PC-3 (cell line): ENCODE data around the gene SUGP1. TPM values are rescaled to one million over a fixed set of nuclear protein-coding genes. Genes with fewer than 3 reads are reported as not detected.

Experiments
- ATAC-seq: fragments of 200-7000 bp; cut with Tn5 transposase; 2 replicates; pipeline ENCODE4 v1.9.1; 2020; ENCODE audit warnings: mild to moderate bottlenecking, moderate library complexity
- BruUV-seq: library from RNA; stranded (reverse); fragments of 400-500 nt; replicated peaks from 2 replicates; lab custom pipeline; 2021; lab: Mats Ljungman, UMichigan
- CTCF ChIA-PET: fragments of 300-600 bp; sonication (Branson Sonifier 250); formaldehyde crosslinking; loops from one replicate; lab custom pipeline; 2022; ENCODE audit warnings: antibody characterized with exemption; lab: Charles Lee
- POLR2A ChIA-PET: fragments of 300-600 bp; sonication (Branson Sonifier 250); formaldehyde crosslinking; loops from one replicate; lab custom pipeline; 2022; ENCODE audit warnings: antibody characterized with exemption; ENCODE audit not compliant: unreplicated experiment; lab: Charles Lee
- DNase-seq: peaks from one replicate; pipeline ENCODE4 v3.0.0-alpha.2; 2015
- H2AFZ ChIP-seq: fragments of 300-600 bp; sonication (generic); 2 replicates; pipeline ENCODE4 v1.6.0; 2016; ENCODE audit warnings: antibody characterized with exemption, low read length
- H3F3A ChIP-seq: fragments of 300-600 bp; sonication (generic); one replicate; pipeline ENCODE4 v1.6.0; 2017; ENCODE audit warnings: antibody characterized with exemption, low read length, control low read depth, mild to moderate bottlenecking; ENCODE audit not compliant: unreplicated experiment
- H3K27ac ChIP-seq: fragments of 300-600 bp; sonication (generic); 2 replicates; pipeline ENCODE4 v1.5.1; 2016; ENCODE audit warnings: mild to moderate bottlenecking, low read length
- H3K27me3 ChIP-seq: fragments of 300-600 bp; sonication (generic); 2 replicates; pipeline ENCODE4 v1.6.1; 2016; ENCODE audit warnings: low read length, mixed read lengths
- H3K36me3 ChIP-seq: fragments of 300-600 bp; sonication (generic); 2 replicates; pipeline ENCODE4 v1.6.1; 2016; ENCODE audit warnings: low read depth, mixed run types, low read length, mixed read lengths
- H3K4me1 ChIP-seq: fragments of 300-600 bp; sonication (generic); 2 replicates; pipeline ENCODE4 v1.5.1; 2016; ENCODE audit warnings: low read length; ENCODE audit not compliant: insufficient read depth
- H3K4me2 ChIP-seq: fragments of 300-600 bp; sonication (generic); 2 replicates; pipeline ENCODE4 v1.6.0; 2016; ENCODE audit warnings: low read length
- H3K4me3 ChIP-seq: fragments of 300-600 bp; sonication (generic); 2 replicates; pipeline ENCODE4 v1.5.1; 2016; ENCODE audit warnings: mild to moderate bottlenecking, low read length, mixed read lengths
- H3K79me2 ChIP-seq: fragments of 300-600 bp; sonication (generic); 2 replicates; pipeline ENCODE4 v1.6.1; 2017; ENCODE audit warnings: low read length, mixed read lengths
- H3K9ac ChIP-seq: fragments of 300-600 bp; sonication (generic); 2 replicates; pipeline ENCODE4 v1.6.0; 2016; ENCODE audit warnings: mild to moderate bottlenecking, low read length
- H3K9me2 ChIP-seq: fragments of 300-600 bp; sonication (generic); replicated peaks from 2 replicates; pipeline ENCODE4 v1.6.1; 2016; ENCODE audit warnings: mixed run types, low read length, mixed read lengths
- H3K9me3 ChIP-seq: fragments of 300-600 bp; sonication (generic); 2 replicates; pipeline ENCODE4 v1.6.1; 2016; ENCODE audit warnings: low read length, mixed read lengths
- H4K20me1 ChIP-seq: fragments of 300-600 bp; sonication (generic); 2 replicates; pipeline ENCODE4 v1.6.1; 2016; ENCODE audit warnings: low read length, mixed read lengths
- EZH2 ChIP-seq: fragments of 300-600 bp; sonication (generic); IDR thresholded peaks from one replicate; pipeline ENCODE4 v1.6.1; 2017; ENCODE audit warnings: antibody characterized with exemption, mild to moderate bottlenecking, low read length; ENCODE audit not compliant: unreplicated experiment
- EZH2phosphoT487 ChIP-seq: fragments of 300-600 bp; sonication (generic); IDR thresholded peaks from 2 replicates; pipeline ENCODE4 v1.6.1; 2018; ENCODE audit warnings: mild to moderate bottlenecking, antibody characterized with exemption, low read length, borderline replicate concordance
- intact Hi-C: fragments of 100-400 bp; cut with micrococcal nuclease; formaldehyde crosslinking; loops from 2 replicates; pipeline ENCODE4 v1.9.0; 2023
- total RNA-seq: library from RNA; depleted of rRNA; stranded (reverse); fragments of >200 nt; gene quantifications from 2 replicates; pipeline ENCODE4 v1.2.3, GENCODE V29; 2014
- TF ChIP-seq, protein P1 (sequence below): fragments of 300-600 bp; sonication (generic); conservative IDR thresholded peaks from 2 replicates; pipeline ENCODE4 v1.5.1; 2017; ENCODE audit warnings: antibody characterized with exemption, low read depth, mild to moderate bottlenecking, low read length

The SUGP1 gene
- total RNA-seq, 1 experiment from 2014 or later: 42.1 TPM

DNA sequence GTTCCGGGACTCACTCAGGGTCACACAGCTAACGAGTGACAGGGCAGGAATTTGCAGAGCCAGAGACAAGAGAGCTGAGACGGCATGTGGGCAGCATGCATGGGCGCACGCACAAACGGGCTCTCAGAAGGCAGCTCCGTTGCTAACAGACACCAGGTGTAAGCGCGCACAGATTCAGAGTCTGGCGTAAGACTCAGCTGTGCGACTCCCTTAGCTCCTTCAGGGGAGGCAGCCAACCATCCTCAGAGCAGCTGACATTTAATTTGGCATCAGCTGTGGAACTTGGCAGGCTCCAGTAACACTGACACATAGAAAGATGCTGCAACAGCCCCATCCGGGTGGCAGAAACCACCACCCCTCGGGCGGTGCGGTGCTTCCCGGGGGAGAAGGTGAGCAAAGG, 39.7 kb downstream of the SUGP1 start:
- no peaks in the 10 kb centered on the region for H3F3A ChIP-seq
- no peaks in the 10 kb centered on the region for H3K9me3 ChIP-seq
- no peaks in the 10 kb centered on the region for H3K4me1 ChIP-seq
- no peaks in the 10 kb centered on the region for H4K20me1 ChIP-seq
- ChIA-PET CTCF (no interaction called here), POLR2A (no interaction called here)
- H3K79me2 ChIP-seq: no peaks in the 10 kb centered on the region
- TF ChIP-seq EZH2phosphoT487: no peak
- no peak for TF ChIP-seq EZH2
- TF ChIP-seq, protein P1, sequence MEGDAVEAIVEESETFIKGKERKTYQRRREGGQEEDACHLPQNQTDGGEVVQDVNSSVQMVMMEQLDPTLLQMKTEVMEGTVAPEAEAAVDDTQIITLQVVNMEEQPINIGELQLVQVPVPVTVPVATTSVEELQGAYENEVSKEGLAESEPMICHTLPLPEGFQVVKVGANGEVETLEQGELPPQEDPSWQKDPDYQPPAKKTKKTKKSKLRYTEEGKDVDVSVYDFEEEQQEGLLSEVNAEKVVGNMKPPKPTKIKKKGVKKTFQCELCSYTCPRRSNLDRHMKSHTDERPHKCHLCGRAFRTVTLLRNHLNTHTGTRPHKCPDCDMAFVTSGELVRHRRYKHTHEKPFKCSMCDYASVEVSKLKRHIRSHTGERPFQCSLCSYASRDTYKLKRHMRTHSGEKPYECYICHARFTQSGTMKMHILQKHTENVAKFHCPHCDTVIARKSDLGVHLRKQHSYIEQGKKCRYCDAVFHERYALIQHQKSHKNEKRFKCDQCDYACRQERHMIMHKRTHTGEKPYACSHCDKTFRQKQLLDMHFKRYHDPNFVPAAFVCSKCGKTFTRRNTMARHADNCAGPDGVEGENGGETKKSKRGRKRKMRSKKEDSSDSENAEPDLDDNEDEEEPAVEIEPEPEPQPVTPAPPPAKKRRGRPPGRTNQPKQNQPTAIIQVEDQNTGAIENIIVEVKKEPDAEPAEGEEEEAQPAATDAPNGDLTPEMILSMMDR: no peak
- no TSS peak for BruUV-seq
- H3K9me2 ChIP-seq: no peaks in the 10 kb centered on the region
- H3K27ac ChIP-seq: no peak overlapping the region
- no peaks in the 10 kb centered on the region for H3K27me3 ChIP-seq
- intact Hi-C loops: no loop called here
- peaks cover 30% of the 10 kb centered on the region for H3K36me3 ChIP-seq
- no peak overlapping the region for H3K4me2 ChIP-seq
- ATAC-seq: no peak
- no peak overlapping the region for H3K9ac ChIP-seq
- no peak for DNase-seq
- no peak overlapping the region for H3K4me3 ChIP-seq
- H2AFZ ChIP-seq: no peak overlapping the region

DNA sequence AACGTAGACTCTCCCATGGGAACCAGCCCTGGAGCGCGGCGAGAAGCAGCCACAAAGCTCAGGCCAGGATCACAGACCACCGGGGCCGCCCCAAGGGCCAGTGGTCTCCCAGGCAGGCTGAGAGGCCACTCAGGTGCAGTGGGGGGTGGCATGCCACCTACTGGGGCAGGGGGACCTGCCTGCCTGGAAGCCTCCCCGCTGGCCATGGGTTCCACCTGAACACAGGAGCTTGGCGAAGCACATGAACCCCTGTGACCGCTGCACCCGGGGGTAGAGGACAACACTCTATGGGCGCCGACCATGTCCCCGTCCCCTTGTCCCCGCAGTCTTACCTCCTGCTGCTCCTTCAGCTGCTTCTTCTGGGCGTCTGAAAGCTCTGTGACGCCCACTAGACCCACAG, 40.5 kb downstream of the SUGP1 start:
- Histone ChIP-seq H2AFZ (no peak overlapping the region), H3K79me2 (no peaks in the 10 kb centered on the region), H3K9me3 (no peaks in the 10 kb centered on the region), H3K9me2 (no peaks in the 10 kb centered on the region), H3K4me3 (no peak overlapping the region), H3K36me3 (peaks cover 26% of the 10 kb centered on the region), H3K27ac (no peak overlapping the region), H3K27me3 (no peaks in the 10 kb centered on the region), H3K4me2 (no peak overlapping the region), H3K9ac (no peak overlapping the region), H3K4me1 (no peaks in the 10 kb centered on the region), H4K20me1 (no peaks in the 10 kb centered on the region), H3F3A (no peaks in the 10 kb centered on the region)
- BruUV-seq: no TSS peak
- ChIA-PET CTCF (no interaction called here), POLR2A (no interaction called here)
- ATAC-seq: no peak
- DNase-seq: no peak
- TF ChIP-seq EZH2 (no peak), EZH2phosphoT487 (no peak)
- TF ChIP-seq, protein P1: no peak
- intact Hi-C loops: no loop called here

DNA sequence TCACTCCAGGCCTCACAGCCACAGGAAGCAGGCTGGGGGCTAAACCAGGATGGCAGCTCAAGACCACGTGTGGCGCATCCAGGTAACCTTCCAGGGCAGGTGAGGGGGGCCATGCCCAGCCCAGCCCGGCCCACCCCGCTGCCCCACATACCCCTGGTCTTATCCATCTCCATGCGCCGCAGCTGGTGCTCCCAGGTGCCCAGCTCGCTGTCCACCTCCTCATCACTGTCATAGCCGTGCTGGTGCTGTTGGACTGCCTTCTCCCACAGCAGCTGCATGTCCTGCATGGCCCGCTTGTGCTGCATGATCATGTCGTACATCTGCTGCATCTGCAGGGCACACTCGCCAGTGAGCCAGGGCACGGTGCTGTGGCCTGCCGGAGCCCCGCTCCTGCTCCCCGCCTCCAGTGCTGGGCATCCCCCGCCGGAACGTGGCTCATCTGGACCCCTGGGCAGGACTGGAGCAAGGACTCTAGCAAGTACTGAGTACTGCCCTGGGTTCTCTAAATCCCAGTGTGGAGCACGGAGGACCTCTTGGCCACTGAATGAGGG, 41.2 kb downstream of the SUGP1 start:
- DNase-seq: no peak
- no peak overlapping the region for H2AFZ ChIP-seq
- H3F3A ChIP-seq: no peaks in the 10 kb centered on the region
- no peaks in the 10 kb centered on the region for H3K79me2 ChIP-seq
- no peaks in the 10 kb centered on the region for H3K9me2 ChIP-seq
- ATAC-seq: no peak
- TF ChIP-seq, protein P1: no peak
- no peak for TF ChIP-seq EZH2phosphoT487
- TF ChIP-seq EZH2: no peak
- CTCF ChIA-PET: no interaction called here
- no peaks in the 10 kb centered on the region for H3K27me3 ChIP-seq
- H3K9me3 ChIP-seq: no peaks in the 10 kb centered on the region
- H3K4me1 ChIP-seq: no peaks in the 10 kb centered on the region
- no peak overlapping the region for H3K4me2 ChIP-seq
- no TSS peak for BruUV-seq
- no peak overlapping the region for H3K27ac ChIP-seq
- intact Hi-C loops: no loop called here
- no peaks in the 10 kb centered on the region for H4K20me1 ChIP-seq
- H3K4me3 ChIP-seq: no peak overlapping the region
- H3K9ac ChIP-seq: no peak overlapping the region
- POLR2A ChIA-PET: no interaction called here
- H3K36me3 ChIP-seq: peaks cover 20% of the 10 kb centered on the region
